GM10248 (cell line): ENCODE data around the gene PGLYRP2.

Experiments used
- CTCF ChIA-PET: fragments of 300-600 bp; sonication (Branson Sonifier 250); formaldehyde crosslinking; extraction: SDS; loops from one replicate; lab custom pipeline; 2021; ENCODE audit warnings: antibody characterized with exemption; lab: Yijun Ruan, JAX
- POLR2A ChIA-PET: fragments of 350-650 bp; sonication (Branson Sonifier 250); formaldehyde crosslinking; extraction: SDS; loops from one replicate; lab custom pipeline; 2020; ENCODE audit warnings: antibody characterized with exemption; lab: Yijun Ruan, JAX
- DNase-seq: peaks from one replicate; pipeline ENCODE4 v3.0.0; 2012; ENCODE audit errors: extremely low spot score
- TF ChIP-seq, protein P1 (sequence below): IDR thresholded peaks from 2 replicates; pipeline ENCODE4 v1.5.1; 2012; ENCODE audit warnings: mild to moderate bottlenecking, low read depth; ENCODE audit errors: extremely low read depth, missing control alignments, control extremely low read depth

Gene PGLYRP2

DNA sequence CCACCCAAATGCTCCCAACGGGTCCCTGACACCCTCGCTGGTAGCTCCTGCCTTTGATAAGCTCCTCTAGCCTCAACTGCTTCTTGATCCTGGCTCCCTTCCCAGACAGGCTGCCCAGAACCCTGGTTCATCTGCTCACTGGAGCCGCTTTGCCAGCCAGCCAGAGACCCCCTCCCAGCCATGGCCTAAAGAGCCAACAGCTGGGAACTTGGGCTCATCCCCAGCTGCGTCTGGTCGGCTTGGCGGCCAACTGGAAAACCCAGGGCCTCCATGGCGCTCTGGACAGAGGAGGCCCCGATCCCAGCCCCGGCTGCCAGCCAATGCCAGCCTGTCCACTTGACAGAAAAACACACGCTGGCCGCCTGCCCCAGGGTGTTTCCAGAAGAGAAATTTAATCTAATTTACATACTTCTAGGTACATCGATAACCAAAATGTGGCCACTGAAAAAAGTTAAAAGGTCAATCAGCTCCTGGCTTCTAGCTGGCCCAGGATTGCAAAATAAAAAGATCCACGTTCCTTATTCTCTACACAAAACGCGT, 57.5 kb downstream of the PGLYRP2 start:
- TF ChIP-seq, protein P1, sequence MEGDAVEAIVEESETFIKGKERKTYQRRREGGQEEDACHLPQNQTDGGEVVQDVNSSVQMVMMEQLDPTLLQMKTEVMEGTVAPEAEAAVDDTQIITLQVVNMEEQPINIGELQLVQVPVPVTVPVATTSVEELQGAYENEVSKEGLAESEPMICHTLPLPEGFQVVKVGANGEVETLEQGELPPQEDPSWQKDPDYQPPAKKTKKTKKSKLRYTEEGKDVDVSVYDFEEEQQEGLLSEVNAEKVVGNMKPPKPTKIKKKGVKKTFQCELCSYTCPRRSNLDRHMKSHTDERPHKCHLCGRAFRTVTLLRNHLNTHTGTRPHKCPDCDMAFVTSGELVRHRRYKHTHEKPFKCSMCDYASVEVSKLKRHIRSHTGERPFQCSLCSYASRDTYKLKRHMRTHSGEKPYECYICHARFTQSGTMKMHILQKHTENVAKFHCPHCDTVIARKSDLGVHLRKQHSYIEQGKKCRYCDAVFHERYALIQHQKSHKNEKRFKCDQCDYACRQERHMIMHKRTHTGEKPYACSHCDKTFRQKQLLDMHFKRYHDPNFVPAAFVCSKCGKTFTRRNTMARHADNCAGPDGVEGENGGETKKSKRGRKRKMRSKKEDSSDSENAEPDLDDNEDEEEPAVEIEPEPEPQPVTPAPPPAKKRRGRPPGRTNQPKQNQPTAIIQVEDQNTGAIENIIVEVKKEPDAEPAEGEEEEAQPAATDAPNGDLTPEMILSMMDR, result no peak
- POLR2A ChIA-PET, result interaction anchor here (1.2 to 1.3 kb wide), 2 partner anchors 10 to 34 kb away, joined by 3 read pairs; no protein-coding TSS in a partner anchor
- CTCF ChIA-PET, result interaction anchor here (4.0 kb wide), 2 partner anchors 8 to 132 kb away, joined by 44 to 50 read pairs; no protein-coding TSS in a partner anchor
- DNase-seq, result no peak

DNA sequence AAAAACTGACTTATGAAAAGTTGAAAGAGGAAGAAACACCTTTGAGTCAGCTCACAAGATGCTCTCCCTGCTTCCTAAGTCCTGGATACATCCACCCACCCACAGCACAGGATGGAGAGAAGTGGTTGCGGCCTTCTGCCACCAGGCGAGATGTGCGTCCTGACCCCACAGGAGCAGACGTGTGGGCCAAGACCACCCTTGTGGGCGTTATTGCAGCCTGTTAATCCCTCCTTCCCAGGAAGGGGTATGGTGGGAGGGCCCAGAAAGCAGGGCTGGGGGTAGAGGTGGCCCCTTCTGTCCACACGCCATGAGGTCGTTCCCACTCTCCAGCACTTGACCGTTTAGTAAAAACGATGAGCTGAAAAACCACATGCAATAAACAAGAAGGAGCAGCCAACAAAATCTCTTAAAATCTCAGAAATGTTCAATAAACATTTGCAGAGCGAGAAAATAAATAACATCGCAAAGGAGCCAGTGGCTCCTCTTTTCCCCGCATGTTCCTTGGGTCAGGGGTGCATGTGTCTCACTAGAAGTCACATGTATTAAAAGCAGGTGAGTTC, 58.1 kb downstream of the PGLYRP2 start:
- TF ChIP-seq, protein P1, result no peak
- POLR2A ChIA-PET, result interaction anchor here (1.3 kb wide), 1 partner anchor 34 kb away, joined by 3 read pairs; no protein-coding TSS in a partner anchor
- CTCF ChIA-PET, result interaction anchor here (0.9 to 4.0 kb wide), 3 partner anchors 9 to 205 kb away, joined by 3 to 50 read pairs (median 44); no protein-coding TSS in a partner anchor
- DNase-seq, result no peak

DNA sequence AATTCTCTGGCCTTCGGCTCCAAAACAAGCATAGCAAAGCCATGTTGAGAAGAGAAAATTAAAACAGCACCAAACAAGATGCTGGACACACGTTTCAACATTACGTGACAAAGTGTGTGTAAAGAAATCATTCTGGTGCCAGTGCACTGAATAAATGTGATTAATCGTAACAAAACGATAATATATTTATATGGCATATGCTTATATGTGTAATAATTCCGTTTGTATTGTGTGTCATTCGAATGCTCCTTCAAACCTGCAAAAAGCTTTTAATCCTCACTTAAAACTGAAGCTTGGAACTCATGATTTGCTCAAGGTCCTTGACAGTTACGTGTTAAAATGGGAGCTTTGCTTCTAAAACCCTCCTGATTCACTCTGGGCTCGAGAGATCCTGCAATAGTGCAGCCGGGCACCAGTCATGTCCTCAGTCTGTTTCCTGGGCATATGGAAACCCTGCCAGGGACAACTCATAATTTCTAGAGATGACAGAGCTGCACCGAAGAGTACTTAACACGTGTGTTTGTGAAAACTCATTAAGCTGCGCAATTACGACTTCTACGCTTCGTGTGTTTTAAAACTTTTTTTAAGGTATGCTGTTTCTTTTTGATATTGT, 59.8 kb downstream of the PGLYRP2 start:
- ChIA-PET CTCF (interaction anchor here (0.7 to 4.0 kb wide), 30 partner anchors 10 to 328 kb away, joined by 3 to 50 read pairs (median 5); partner anchors contain the start of genes AKAP8 and RASAL3), POLR2A (interaction anchor here (0.5 to 1.8 kb wide), 12 partner anchors 8 to 882 kb away, joined by 3 to 18 read pairs (median 4); partner anchors contain the start of gene AKAP8)
- TF ChIP-seq, protein P1, result no peak
- no peak for DNase-seq
